ENCODE results near the gene MIR17HG.
A peak's percentile ranks its signal among the peaks of the same experiment; 100 is the strongest.
"Not testable (repeated sequence)": the region's sequence is repeated elsewhere in the genome, so short reads cannot be mapped to it uniquely, and the experiment has no call there.

MIR17HG gene

GRCh38 chr13:91346850-91347201 lies 661 bp upstream of the MIR17HG start:
- peak in 1 of 2 donors; percentile 20 for DNase-seq (ENCODE audit: low read depth in 2 of 2, low spot score in 1 of 2)

- DNase-seq (ENCODE audit: low read depth in 2 of 2, low spot score in 1 of 2) = peak; percentile 62 to 73
These were observed 764 bp downstream of the MIR17HG start for GRCh38 chr13:91347996-91348905.

DNA sequence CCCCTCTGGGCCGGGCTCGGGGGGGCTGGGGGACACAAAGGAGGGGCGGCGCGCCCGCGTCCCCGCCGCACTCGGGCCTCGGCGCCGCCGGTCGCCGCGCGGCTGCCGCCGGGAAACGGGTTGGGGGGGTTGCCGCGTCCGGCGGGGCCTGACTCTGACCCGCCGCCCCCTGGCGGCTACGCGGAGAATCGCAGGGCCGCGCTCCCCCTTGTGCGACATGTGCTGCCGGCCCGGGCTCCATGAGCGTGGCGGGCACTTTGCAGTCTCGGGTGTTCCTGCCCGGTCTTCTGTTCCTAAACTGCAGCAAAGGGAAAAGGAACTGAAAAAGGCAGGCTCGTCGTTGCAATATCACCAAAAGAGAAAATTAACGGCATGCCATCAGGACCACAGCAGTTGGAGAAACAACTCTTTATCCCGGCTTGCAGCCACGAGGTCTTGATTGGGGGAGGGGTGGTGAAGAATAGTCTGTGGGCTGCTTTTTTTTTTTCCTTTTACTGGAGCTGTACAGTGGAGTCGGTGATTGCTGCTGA lies 1.5 kb downstream of the MIR17HG start:
- peak; percentile 83 to 85 for DNase-seq (ENCODE audit: low read depth in 2 of 2, low spot score in 1 of 2)

GRCh38 chr13:91349992-91350911 lies 2.8 kb downstream of the MIR17HG start:
- DNase-seq (ENCODE audit: low read depth in 2 of 2, low spot score in 1 of 2) = no peak

GRCh38 chr13:91351123-91351522 lies 3.6 kb downstream of the MIR17HG start:
- DNase-seq (ENCODE audit: low read depth in 2 of 2, low spot score in 1 of 2) = no peak

DNA sequence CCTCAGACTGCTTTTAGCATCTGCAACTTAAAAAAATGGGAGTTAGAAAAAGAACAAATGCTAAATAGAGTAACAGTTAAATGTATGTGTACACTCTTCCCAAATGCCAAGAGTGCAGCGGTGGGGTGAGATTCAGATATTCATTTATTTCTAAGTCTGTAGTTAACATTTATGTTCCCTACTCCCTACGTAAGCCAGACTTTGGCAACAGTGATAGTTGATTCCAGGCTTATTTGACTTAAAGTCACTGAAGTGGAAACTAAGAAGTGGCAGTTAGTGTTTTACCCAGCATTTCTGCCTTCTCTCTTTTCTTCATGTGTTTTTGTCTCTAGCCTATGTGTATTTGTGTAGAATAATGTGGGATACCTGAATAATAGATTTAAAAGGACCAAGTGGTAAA lies 4.5 kb downstream of the MIR17HG start:
- no peak for DNase-seq (ENCODE audit: low read depth in 2 of 2, low spot score in 1 of 2)

- DNase-seq (ENCODE audit: low read depth in 2 of 2, low spot score in 1 of 2) = not testable (repeated sequence)
These were observed 5.4 kb downstream of the MIR17HG start for GRCh38 chr13:91352891-91353290.

GRCh38 chr13:91353494-91353893 lies 6.0 kb downstream of the MIR17HG start:
- no peak for DNase-seq (ENCODE audit: low read depth in 2 of 2, low spot score in 1 of 2)

GRCh38 chr13:91355099-91355825 lies 7.8 kb downstream of the MIR17HG start:
- DNase-seq (ENCODE audit: low read depth in 2 of 2, low spot score in 1 of 2) = no peak

DNA sequence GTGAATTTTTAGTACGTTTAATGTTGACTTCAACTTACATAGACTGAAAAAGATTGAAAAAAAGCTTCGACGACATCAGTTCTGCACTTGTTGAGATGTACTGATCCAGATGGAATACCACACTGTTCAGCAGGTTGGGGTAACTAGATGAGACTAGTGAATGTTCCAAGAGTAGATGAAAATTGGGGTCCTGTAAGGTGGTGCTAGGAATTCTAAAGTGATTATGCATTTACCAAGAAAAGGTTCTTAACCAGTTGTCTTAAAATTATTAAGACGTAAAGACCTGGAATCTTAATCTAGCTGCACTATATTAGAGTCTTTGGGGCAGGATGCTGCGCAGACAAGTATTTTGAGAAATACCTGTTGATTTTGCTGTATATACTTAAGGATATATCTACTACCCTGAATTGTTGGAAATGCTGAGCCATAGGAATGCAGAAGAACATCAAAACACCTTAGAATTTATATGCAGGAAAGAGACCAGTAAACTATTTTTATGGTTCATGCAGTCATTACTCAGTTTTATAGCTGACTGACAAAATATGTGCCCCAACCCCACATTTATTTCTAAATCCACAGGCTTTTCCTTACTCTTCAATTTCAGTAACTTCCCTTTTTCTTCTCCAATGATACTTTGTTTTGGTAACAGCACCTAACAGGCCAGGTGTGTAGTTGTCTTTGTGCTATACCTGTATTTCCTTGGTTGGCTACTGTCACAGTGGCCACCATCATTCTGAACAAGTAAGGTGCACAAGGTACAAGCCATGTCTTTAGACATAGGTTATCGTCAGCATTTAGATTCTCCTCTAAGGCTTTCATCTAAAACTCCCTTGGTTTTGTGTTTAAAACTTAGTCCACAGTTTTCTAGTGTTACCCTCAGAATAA lies 8.6 kb downstream of the MIR17HG start:
- DNase-seq (ENCODE audit: low read depth in 2 of 2, low spot score in 1 of 2) = no peak

- DNase-seq (ENCODE audit: low read depth in 2 of 2, low spot score in 1 of 2) = no peak
These were observed 9.6 kb downstream of the MIR17HG start for GRCh38 chr13:91356919-91357612.

DNA sequence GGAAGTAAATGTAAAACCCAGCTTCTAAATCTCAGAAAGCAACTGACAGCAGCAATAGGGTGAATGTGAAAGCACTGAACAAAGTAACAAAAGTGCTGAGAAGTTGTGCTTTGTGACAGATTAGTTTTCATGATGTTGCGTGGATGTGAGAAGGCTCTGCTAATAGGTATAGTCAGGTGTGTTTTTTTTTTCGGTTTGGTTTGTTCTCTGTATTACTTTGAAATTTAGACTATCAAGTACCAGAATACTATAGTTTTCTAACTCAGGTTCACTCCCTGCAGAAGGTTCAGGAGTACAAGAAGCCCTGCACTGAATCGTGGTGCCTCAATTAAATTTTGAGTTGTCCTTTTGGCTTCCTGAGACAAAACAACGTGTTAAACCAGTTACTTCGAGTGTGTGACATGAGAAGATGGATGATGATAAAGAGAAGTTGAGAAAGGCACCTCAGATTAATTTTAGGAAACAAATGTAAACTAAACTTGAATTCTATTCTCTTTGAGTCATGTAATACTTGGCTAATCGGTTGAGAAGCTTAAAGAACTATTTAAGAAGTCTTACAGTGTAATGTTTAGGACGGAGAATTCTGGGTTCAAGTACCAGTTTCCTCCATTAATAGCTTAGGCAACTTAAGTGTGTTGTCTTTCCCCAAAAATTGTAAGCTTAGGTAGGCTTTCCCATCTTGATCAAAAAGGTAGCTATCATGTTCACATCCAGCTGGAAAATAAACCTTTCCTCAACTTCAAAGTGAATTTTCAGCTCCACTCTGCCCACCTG lies 10.3 kb downstream of the MIR17HG start:
- no peak for DNase-seq (ENCODE audit: low read depth in 2 of 2, low spot score in 1 of 2)

GRCh38 chr13:91358387-91358782 lies 10.9 kb downstream of the MIR17HG start:
- DNase-seq (ENCODE audit: low read depth in 2 of 2, low spot score in 1 of 2) = no peak

DNA sequence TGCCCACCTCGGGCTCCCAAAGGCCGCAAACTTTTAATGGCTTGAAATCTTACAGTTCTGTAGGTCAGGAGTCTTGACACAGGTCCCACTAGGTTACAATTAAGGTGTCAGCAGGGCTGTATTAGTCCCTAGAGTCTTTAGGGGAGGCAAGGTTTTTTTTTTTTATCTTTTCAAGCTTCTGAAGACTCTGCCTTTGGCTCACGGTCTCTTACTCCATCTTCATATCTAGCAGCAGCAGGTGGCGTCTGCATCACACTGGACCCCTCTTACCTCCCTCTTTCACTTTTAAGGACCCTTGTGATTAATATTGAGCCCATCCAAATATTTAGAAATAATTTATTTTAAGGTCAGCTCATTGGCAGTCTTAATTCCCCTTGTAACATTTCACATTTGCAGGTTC lies 11.6 kb downstream of the MIR17HG start:
- no peak for DNase-seq (ENCODE audit: low read depth in 2 of 2, low spot score in 1 of 2)

DNA sequence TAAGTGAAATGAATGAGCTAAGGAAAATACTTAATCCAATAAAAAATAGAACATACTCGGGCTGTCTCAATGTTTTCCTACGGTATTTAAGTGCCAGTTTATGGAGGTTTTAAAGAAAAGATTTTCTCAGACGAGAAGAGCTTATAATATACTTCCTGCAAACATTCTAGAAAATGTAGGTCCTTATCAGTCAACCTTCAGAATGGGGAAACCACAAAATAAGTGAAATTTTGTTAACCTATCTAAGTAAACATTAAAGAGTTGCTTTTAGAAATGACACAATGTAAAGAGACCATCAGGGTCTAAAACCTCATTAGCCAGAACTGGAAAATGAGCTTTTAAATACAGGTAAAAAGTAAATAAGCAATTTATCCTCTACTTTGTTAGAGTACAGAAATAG lies 12.1 kb downstream of the MIR17HG start:
- DNase-seq (ENCODE audit: low read depth in 2 of 2, low spot score in 1 of 2) = no peak

- no peak for DNase-seq (ENCODE audit: low read depth in 2 of 2, low spot score in 1 of 2)
These were observed 12.8 kb downstream of the MIR17HG start for GRCh38 chr13:91360246-91360751.

DNA sequence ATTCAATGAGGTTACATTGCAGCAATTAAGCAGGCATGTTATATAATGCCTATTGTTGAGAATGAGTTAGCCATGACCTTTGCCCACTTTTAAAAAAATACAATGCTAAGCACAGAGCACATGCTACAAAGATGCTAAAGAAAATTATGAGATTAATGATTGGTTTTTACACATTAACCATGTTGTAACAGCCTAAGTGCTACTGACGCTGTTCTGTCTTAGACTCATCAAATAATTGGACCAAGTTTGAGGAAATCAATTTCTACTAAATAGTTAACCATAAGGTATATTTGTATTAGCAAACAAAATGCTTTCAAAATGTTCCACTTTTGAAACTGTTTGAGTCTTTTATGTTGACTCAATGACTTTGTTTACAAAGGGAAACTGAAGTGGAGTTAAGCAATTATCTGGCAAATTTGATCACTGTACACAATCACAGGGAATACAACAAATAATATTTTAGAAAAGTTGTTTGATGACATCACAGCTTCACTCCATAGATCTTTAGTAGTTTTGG lies 14.3 kb downstream of the MIR17HG start:
- DNase-seq (ENCODE audit: low read depth in 2 of 2, low spot score in 1 of 2) = no peak

DNA sequence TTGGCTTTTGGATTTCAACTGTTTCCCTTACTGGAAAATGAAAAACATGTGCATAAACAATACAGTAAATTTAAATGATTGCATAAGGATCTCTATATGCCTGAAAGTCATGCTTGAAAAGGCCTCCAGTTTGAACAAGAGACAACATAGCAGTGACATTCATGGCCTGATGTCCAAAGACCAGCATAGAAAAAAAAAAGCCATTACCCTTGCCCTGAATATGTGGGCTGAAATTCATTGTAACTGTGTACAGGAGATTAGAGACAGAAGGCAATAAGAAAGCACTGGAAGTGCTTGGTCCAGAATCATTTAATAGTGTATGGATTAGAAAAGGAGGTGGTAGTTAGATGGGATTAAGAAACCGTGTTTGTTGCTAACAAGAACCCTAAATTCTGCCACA lies 15.4 kb downstream of the MIR17HG start:
- DNase-seq (ENCODE audit: low read depth in 2 of 2, low spot score in 1 of 2) = no peak

Data from stimulated activated CD8-positive, alpha-beta memory T cell treated with anti-CD3 and anti-CD28 coated beads, Interleukin-4, amount 100 ng/mL, for 4 hours (primary cell).